Activated CD8-positive, alpha-beta memory T cell treated with anti-CD3 and anti-CD28 coated beads, Interleukin-2, amount 50 U/mL, for 24 hours (primary cell): ENCODE data around the gene DGKB.

Experiments used
- DNase-seq: peaks from one replicate; pipeline ENCODE4 v3.0.0-alpha.2; 2020; ENCODE audit errors: extremely low read depth

Gene DGKB

GRCh38 chr7:14389181-14389591, 513.4 kb downstream of the DGKB start:
- no peak for DNase-seq

- no peak for DNase-seq
Observed at GRCh38 chr7:14385074-14385473, 517.5 kb downstream of the DGKB start.

GRCh38 chr7:14381936-14382335, 520.6 kb downstream of the DGKB start:
- no peak for DNase-seq

GRCh38 chr7:14381306-14381705, 521.2 kb downstream of the DGKB start:
- DNase-seq: no peak

GRCh38 chr7:14380881-14381280, 521.7 kb downstream of the DGKB start:
- no peak for DNase-seq

GRCh38 chr7:14377646-14378266, 524.8 kb downstream of the DGKB start:
- no peak for DNase-seq

- no peak for DNase-seq
Observed at GRCh38 chr7:14376711-14377110, 525.8 kb downstream of the DGKB start.

- DNase-seq: no peak
Observed at GRCh38 chr7:14375998-14376397, 526.6 kb downstream of the DGKB start.

GRCh38 chr7:14374336-14374735, 528.2 kb downstream of the DGKB start:
- DNase-seq: no peak

GRCh38 chr7:14368285-14368684, 534.3 kb downstream of the DGKB start:
- DNase-seq: no peak

GRCh38 chr7:14351167-14351566, 551.4 kb downstream of the DGKB start:
- DNase-seq: no peak

GRCh38 chr7:14341200-14341775, 561.3 kb downstream of the DGKB start:
- DNase-seq: no peak

GRCh38 chr7:14340393-14341074, 562.0 kb downstream of the DGKB start:
- DNase-seq: no peak

- DNase-seq: no peak
Observed at GRCh38 chr7:14339861-14340260, 562.7 kb downstream of the DGKB start.

GRCh38 chr7:14336256-14336655, 566.3 kb downstream of the DGKB start:
- DNase-seq: no peak

GRCh38 chr7:14332155-14332554, 570.4 kb downstream of the DGKB start:
- no peak for DNase-seq

- no peak for DNase-seq
Observed at GRCh38 chr7:14324767-14325166, 577.8 kb downstream of the DGKB start.

- no peak for DNase-seq
Observed at GRCh38 chr7:14322724-14323123, 579.8 kb downstream of the DGKB start.

- DNase-seq: no peak
Observed at GRCh38 chr7:14321947-14322346, 580.6 kb downstream of the DGKB start.

GRCh38 chr7:14309432-14309831, 593.1 kb downstream of the DGKB start:
- DNase-seq: no peak

GRCh38 chr7:14305233-14305866, 597.2 kb downstream of the DGKB start:
- no peak for DNase-seq

- no peak for DNase-seq
Observed at GRCh38 chr7:14303536-14303935, 599.0 kb downstream of the DGKB start.

- DNase-seq: no peak
Observed at GRCh38 chr7:14294637-14295036, 607.9 kb downstream of the DGKB start.
